Choroid plexus epithelial cell (primary cell): ENCODE data around the gene TMEM45A.

ENCODE experiments used
- DNase-seq: peaks from one replicate; pipeline ENCODE4 v3.0.0-alpha.2; 2010; ENCODE audit warnings: low read depth
- H3K4me3 ChIP-seq: 2 replicates; pipeline ENCODE4 v1.5.1; 2011; ENCODE audit warnings: low read depth, mild to moderate bottlenecking, control low read depth, low read length, moderate library complexity
- CTCF ChIP-seq: conservative IDR thresholded peaks from 2 replicates; pipeline ENCODE4 v1.5.1; 2011; ENCODE audit warnings: low read depth, mild to moderate bottlenecking, control low read depth, inconsistent platforms, low read length, moderate library complexity

Gene TMEM45A

GRCh38 chr3:100523050-100523760, 30.8 kb downstream of the TMEM45A start:
- H3K4me3 ChIP-seq = no peak overlapping the region
- DNase-seq = no peak
- TF ChIP-seq CTCF = no peak

- peak; percentile 67 for DNase-seq
- no peak overlapping the region for H3K4me3 ChIP-seq
- TF ChIP-seq CTCF = no peak
Measured at GRCh38 chr3:100525753-100526612, 33.6 kb downstream of the TMEM45A start.

- no peak overlapping the region for H3K4me3 ChIP-seq
- no peak for TF ChIP-seq CTCF
- peak; percentile 6 for DNase-seq
Measured at GRCh38 chr3:100526613-100527346, 34.4 kb downstream of the TMEM45A start.

- no peak overlapping the region for H3K4me3 ChIP-seq
- no peak for TF ChIP-seq CTCF
- DNase-seq = no peak
Measured at GRCh38 chr3:100527347-100527735, 34.9 kb downstream of the TMEM45A start.

GRCh38 chr3:100531093-100531492, 38.7 kb downstream of the TMEM45A start:
- no peak overlapping the region for H3K4me3 ChIP-seq
- no peak for DNase-seq
- TF ChIP-seq CTCF = no peak

- no peak for TF ChIP-seq CTCF
- no peak for DNase-seq
- no peak overlapping the region for H3K4me3 ChIP-seq
Measured at GRCh38 chr3:100532411-100532810, 40.0 kb downstream of the TMEM45A start.
